ENCODE results near the gene DHRS3. TPM values are rescaled to one million over a fixed set of nuclear protein-coding genes. Genes with fewer than 3 reads are reported as not detected.

DHRS3 gene
- polyA plus RNA-seq, 1 donor (not counting 4 experiments of a cell fraction or from before 2014, with no cell fraction given): 10.7 TPM

GRCh38 chr1:12573015-12573825, 44.8 kb downstream of the DHRS3 start:
- no peaks in the 10 kb centered on the region for H3K27me3 ChIP-seq (ENCODE audit: control insufficient read depth, extremely low read depth, insufficient read depth, low read length)
- no peak overlapping the region for H3K4me3 ChIP-seq (ENCODE audit: control insufficient read depth in 2 of 3, extremely low read depth in 1 of 3, insufficient read depth in 2 of 3, low read depth in 1 of 3, low read length in 3 of 3)
- H4K20me1 ChIP-seq (ENCODE audit: control insufficient read depth, extremely low read depth, insufficient read depth, low read length): no peaks in the 10 kb centered on the region
- H3K4me1 ChIP-seq (ENCODE audit: control insufficient read depth, extremely low read depth, insufficient read depth, low read length): peaks cover 7% of the 10 kb centered on the region
- FAIRE-seq (no peak), DNase-seq (ENCODE audit: low read depth, low spot score) (no peak)
- no peaks in the 10 kb centered on the region for H3K36me3 ChIP-seq (ENCODE audit: control insufficient read depth in 2 of 2, extremely low read depth in 1 of 2, insufficient read depth in 2 of 2, low read length in 2 of 2)
- H3K9me3 ChIP-seq (ENCODE audit: control insufficient read depth, low read depth, low read length): no peaks in the 10 kb centered on the region
- no peak overlapping the region for H2AFZ ChIP-seq (ENCODE audit: control insufficient read depth, low read length)
- H3K4me2 ChIP-seq (ENCODE audit: control insufficient read depth, extremely low read depth, insufficient read depth, low read depth, low read length): no peak overlapping the region
- TF ChIP-seq EZH2 (IDR thresholded peaks at IDR 0.05; ENCODE audit: low read length) (no peak), CTCF (optimal IDR thresholded peaks at IDR 0.05 in 1 of 3, IDR thresholded peaks at IDR 0.05 in 1 of 3, conservative IDR thresholded peaks at IDR 0.05 in 1 of 3; ENCODE audit: extremely low read depth in 1 of 3, insufficient read depth in 2 of 3, low read length in 3 of 3) (no peak)
- no peak overlapping the region for H3K9ac ChIP-seq (ENCODE audit: control insufficient read depth, extremely low read depth, insufficient read depth, low read length)
- H3K27ac ChIP-seq (ENCODE audit: control insufficient read depth, insufficient read depth, low read length): no peak overlapping the region
- dilution Hi-C loops (cut with MboI; ENCODE audit: extremely low pct_ligation_motif_present, low sequenced_read_pairs): no loop called here
- no peaks in the 10 kb centered on the region for H3K79me2 ChIP-seq (ENCODE audit: control insufficient read depth, insufficient read depth, low read length)
- H3K9me1 ChIP-seq (ENCODE audit: control insufficient read depth, extremely low read depth, insufficient read depth, low read length): no peaks in the 10 kb centered on the region

GRCh38 chr1:12572522-12572921, 45.5 kb downstream of the DHRS3 start:
- no peak overlapping the region for H2AFZ ChIP-seq (ENCODE audit: control insufficient read depth, low read length)
- peaks cover 0 to 1% of the 10 kb centered on the region in 2 experiments for H3K36me3 ChIP-seq (ENCODE audit: control insufficient read depth in 2 of 2, extremely low read depth in 1 of 2, insufficient read depth in 2 of 2, low read length in 2 of 2)
- no peaks in the 10 kb centered on the region for H4K20me1 ChIP-seq (ENCODE audit: control insufficient read depth, extremely low read depth, insufficient read depth, low read length)
- peaks cover 7% of the 10 kb centered on the region for H3K4me1 ChIP-seq (ENCODE audit: control insufficient read depth, extremely low read depth, insufficient read depth, low read length)
- no peaks in the 10 kb centered on the region for H3K9me1 ChIP-seq (ENCODE audit: control insufficient read depth, extremely low read depth, insufficient read depth, low read length)
- no peaks in the 10 kb centered on the region for H3K9me3 ChIP-seq (ENCODE audit: control insufficient read depth, low read depth, low read length)
- no peak for TF ChIP-seq CTCF (optimal IDR thresholded peaks at IDR 0.05 in 1 of 3, IDR thresholded peaks at IDR 0.05 in 1 of 3, conservative IDR thresholded peaks at IDR 0.05 in 1 of 3; ENCODE audit: extremely low read depth in 1 of 3, insufficient read depth in 2 of 3, low read length in 3 of 3)
- TF ChIP-seq EZH2 (IDR thresholded peaks at IDR 0.05; ENCODE audit: low read length): no peak
- FAIRE-seq (no peak), DNase-seq (ENCODE audit: low read depth, low spot score) (no peak)
- no peak overlapping the region for H3K27ac ChIP-seq (ENCODE audit: control insufficient read depth, insufficient read depth, low read length)
- no peaks in the 10 kb centered on the region for H3K27me3 ChIP-seq (ENCODE audit: control insufficient read depth, extremely low read depth, insufficient read depth, low read length)
- H3K4me2 ChIP-seq (ENCODE audit: control insufficient read depth, extremely low read depth, insufficient read depth, low read depth, low read length): no peak overlapping the region
- no peak overlapping the region for H3K9ac ChIP-seq (ENCODE audit: control insufficient read depth, extremely low read depth, insufficient read depth, low read length)
- H3K79me2 ChIP-seq (ENCODE audit: control insufficient read depth, insufficient read depth, low read length): no peaks in the 10 kb centered on the region
- dilution Hi-C loops (cut with MboI; ENCODE audit: extremely low pct_ligation_motif_present, low sequenced_read_pairs): no loop called here
- no peak overlapping the region for H3K4me3 ChIP-seq (ENCODE audit: control insufficient read depth in 2 of 3, extremely low read depth in 1 of 3, insufficient read depth in 2 of 3, low read depth in 1 of 3, low read length in 3 of 3)

Data from keratinocyte (primary cell).